Skin of body (tissue), 2 donors: ENCODE data around the gene TAS2R42. TPM values are rescaled to one million over a fixed set of nuclear protein-coding genes. Genes with fewer than 3 reads are reported as not detected.
A peak's percentile ranks its signal among the peaks of the same experiment; 100 is the strongest.

Experiments
- DNase-seq: peaks from one replicate; lab custom pipeline; 2025; lab: John Stamatoyannopoulos, UW
- total RNA-seq: library from RNA; depleted of rRNA; stranded (reverse); fragments of >200 nt; gene quantifications from one replicate; pipeline ENCODE4 v1.2.3, GENCODE V29; 2014

Gene TAS2R42, protein sequence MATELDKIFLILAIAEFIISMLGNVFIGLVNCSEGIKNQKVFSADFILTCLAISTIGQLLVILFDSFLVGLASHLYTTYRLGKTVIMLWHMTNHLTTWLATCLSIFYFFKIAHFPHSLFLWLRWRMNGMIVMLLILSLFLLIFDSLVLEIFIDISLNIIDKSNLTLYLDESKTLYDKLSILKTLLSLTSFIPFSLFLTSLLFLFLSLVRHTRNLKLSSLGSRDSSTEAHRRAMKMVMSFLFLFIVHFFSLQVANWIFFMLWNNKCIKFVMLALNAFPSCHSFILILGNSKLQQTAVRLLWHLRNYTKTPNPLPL
- total RNA-seq, result not detected

GRCh38 chr12:11186837-11187236 lies at the start of gene TAS2R42:
Gene TAS2R42, minus strand, starts transcription at chr12:11186937. Its CDS starts 0 bp downstream, at chr12:11186937.
- DNase-seq, result no peak

DNA sequence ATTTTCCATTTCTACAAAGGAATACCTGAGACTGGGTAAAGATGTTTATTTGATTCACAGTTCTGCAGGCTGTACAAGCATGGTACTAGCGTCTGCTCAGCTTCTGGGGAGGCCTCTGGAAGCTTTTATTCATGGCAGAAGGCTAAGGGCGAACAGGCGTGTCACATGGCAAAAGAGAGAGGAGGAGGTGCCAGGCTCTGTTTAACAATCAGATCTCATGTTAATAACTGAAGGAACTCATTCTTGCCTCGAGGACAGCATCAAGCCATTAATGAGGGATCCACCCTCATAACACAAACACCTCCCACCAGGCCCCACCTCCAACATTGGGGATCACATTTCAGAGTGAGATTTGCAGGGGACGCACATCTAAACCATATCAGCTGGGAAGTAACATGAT lies 46.8 kb upstream of the TAS2R42 start:
- no peak for DNase-seq

DNA sequence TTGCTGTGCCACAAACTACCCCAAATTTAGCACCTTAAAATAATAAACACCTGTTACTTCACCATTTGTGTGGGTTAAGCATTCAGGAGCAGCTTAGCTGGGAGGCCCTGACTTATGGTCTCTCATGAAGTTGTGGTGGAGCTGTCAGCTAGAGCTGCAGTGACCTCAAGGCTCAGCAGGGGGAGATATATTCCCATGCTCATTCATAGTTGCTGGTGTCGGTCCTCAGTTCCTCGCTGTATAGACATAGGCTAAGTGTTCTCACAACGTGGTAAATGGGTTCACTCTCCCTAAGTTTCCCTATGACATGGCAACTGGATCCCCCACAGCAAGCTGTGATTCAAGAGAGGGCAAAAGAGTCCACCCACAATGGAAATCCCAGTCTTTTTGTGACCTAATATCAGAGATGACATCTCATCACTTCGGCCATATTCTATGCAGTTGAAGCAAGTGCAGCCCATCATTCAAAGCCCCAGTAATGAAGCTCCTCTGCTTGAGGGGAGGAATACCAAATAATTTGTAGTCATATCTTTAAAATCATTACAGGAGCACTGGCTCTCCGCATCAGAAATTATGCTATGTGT lies 41.7 kb upstream of the TAS2R42 start:
- DNase-seq, result no peak

GRCh38 chr12:11227373-11227772 lies 40.6 kb upstream of the TAS2R42 start:
- no peak for DNase-seq

GRCh38 chr12:11209113-11209512 lies 22.4 kb upstream of the TAS2R42 start:
- no peak for DNase-seq

DNA sequence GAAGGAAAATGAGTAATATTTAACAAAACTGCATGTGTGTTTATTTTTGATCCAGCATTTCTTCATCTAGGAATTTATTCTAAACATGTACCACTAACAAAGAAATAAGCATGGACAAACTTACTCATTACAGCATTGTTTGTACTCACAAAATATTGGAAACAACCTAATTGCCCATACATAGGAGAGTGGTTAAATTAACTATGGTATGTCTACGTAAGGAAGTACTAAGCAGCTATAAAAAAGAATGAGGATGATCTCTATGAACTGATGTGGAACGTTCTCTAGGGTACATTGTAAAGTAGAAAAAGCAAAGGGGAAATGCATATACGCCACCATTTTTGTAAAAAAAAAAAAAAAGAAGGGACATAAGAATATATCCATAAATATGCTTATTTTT lies 17.4 kb upstream of the TAS2R42 start:
- DNase-seq, result no peak

GRCh38 chr12:11202811-11203210 lies 16.1 kb upstream of the TAS2R42 start:
- DNase-seq, result no peak

DNA sequence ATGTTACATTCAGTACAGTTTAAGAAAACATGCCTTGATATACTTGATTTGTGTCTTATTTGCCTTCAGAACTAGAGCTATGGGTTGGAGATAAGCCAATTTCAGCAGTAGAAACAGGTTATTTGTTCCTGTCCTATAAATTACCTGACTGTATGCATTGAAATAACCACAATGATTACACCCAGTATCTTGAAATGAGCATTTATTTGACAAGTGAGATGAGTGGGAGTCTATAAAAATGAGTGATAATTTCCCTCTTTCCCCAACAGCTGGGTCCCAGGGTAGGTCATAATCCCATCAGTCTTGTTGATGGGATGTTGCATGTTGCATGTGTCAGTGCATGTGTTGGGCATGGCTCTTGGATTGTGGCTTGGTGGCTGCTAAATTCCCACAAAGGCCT lies 3.7 kb downstream of the TAS2R42 start:
- no peak for DNase-seq

GRCh38 chr12:11182529-11182928 lies 4.2 kb downstream of the TAS2R42 start:
- DNase-seq, result no peak

GRCh38 chr12:11178250-11178649 lies 8.5 kb downstream of the TAS2R42 start:
- no peak for DNase-seq

GRCh38 chr12:11174022-11174421 lies 12.7 kb downstream of the TAS2R42 start:
- no peak for DNase-seq

GRCh38 chr12:11171969-11172675 lies 14.6 kb downstream of the TAS2R42 start:
- DNase-seq, result peak; percentile 25

- DNase-seq, result peak; percentile 89
Measured at GRCh38 chr12:11171145-11171968, 15.4 kb downstream of the TAS2R42 start, which contains the start of gene SMIM10L1. Gene SMIM10L1, plus strand, starts transcription at chr12:11171194. Its CDS starts 163 bp downstream, at chr12:11171357.

DNA sequence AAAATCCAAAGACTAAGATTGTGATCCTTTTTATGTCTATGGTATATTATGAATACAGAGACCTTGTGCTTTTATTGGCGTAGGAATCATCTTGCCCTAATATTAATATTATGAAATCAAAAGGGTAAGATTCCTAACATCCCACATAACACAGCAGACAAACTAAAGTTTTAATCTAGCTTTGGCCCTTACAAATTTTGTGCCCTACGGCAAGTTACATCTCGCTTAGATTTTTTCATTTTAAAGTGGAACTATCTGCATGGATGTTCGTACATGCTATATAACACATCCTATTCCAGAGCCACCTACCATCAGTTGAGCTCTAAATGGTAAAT lies 16.0 kb downstream of the TAS2R42 start:
- DNase-seq, result no peak

GRCh38 chr12:11166300-11166699 lies 20.4 kb downstream of the TAS2R42 start:
- no peak for DNase-seq

DNA sequence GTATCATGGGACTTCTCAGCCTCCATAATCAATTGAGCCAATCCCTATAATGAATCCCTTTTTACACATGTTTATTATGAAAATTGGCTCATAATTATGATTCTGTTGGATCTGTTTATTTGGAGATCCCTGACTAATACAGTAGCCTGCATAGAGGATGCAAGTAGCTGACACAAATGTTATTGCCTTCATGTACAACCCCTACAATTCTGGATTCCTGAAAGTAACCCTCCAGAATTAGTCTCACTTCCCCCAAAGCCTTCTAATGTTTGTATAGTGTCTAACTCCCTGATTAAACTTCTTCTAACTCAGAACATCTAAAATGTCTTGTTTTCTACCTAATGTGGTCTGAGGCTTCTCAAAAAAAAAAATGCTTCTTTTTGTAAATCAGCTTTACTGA lies 22.4 kb downstream of the TAS2R42 start:
- no peak for DNase-seq

- no peak for DNase-seq
Measured at GRCh38 chr12:11162502-11162901, 24.2 kb downstream of the TAS2R42 start.

- no peak for DNase-seq
Measured at GRCh38 chr12:11158885-11159444, 27.8 kb downstream of the TAS2R42 start.

DNA sequence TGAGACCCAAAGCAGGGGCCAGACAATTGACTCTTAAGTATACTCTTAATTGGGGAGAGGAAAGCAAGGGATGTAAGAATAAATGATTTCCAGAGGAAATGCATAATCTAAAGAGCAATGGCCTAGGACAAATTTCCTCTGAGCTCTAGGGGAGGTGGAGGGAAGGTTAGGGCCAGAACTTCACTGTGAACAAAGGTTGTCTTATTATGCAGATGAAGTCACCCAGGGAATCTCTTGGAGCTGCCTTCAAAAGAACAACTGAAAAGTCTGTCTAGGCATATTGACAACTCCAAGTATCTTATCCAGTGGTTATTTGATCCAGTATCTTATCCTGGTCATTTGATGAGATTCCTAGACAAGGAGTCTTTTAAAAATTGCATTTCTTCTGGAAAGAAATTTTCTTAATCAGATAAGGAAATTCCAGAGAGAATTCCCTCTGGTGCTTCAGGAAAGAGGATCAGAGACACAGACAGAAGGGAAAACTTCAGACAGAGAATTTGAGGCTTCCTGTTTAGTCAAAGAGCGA lies 32.3 kb downstream of the TAS2R42 start:
- DNase-seq, result no peak

- no peak for DNase-seq
Measured at GRCh38 chr12:11152725-11153124, 34.0 kb downstream of the TAS2R42 start.

DNA sequence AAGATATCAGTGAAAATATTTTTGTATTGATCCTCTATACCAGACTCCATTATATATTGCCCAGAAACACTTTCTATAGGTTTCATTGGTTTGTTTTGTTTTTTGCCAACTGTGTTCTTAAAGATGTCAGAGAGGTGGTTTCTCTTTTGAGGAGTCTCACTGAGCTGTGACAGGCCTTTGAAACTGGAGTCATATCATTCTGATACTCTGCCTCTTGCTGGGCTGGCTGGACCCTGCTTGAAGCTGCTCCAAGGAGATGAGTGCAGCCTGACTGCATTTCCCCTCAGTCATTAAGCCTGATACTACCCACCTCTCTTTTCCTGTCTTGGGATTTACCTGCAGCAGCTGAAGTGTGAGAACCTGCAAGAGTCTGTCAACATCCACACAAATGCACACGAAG lies 35.9 kb downstream of the TAS2R42 start:
- no peak for DNase-seq
